Caco-2 (cell line): ENCODE data around the gene KRT71. TPM values are rescaled to one million over a fixed set of nuclear protein-coding genes. Genes with fewer than 3 reads are reported as not detected.
"Not testable (repeated sequence)": the region's sequence is repeated elsewhere in the genome, so short reads cannot be mapped to it uniquely, and the experiment has no call there.

Experiments used
- BruUV-seq: library from RNA; stranded (reverse); fragments of 400-500 nt; replicated peaks from 2 replicates; lab custom pipeline; 2021; lab: Mats Ljungman, UMichigan
- CTCF ChIA-PET: fragments of 300-600 bp; sonication (Branson Sonifier 250); formaldehyde crosslinking; loops from one replicate; lab custom pipeline; 2022; ENCODE audit warnings: antibody characterized with exemption; lab: Charles Lee
- POLR2A ChIA-PET: fragments of 300-600 bp; sonication (Branson Sonifier 250); formaldehyde crosslinking; loops from one replicate; lab custom pipeline; 2022; ENCODE audit warnings: antibody characterized with exemption; lab: Charles Lee
- DNase-seq, 2 experiments: peaks; one replicate each; pipeline versions ENCODE4 v3.0.0 to v3.0.0-alpha.2; 2020 to 2022
- H3K27me3 ChIP-seq: replicated peaks from 2 replicates; pipeline ENCODE4 v1.6.0; 2011; ENCODE audit warnings: low read length; ENCODE audit not compliant: control insufficient read depth, insufficient read depth
- H3K36me3 ChIP-seq: 2 replicates; pipeline ENCODE4 v1.5.1; 2011; ENCODE audit warnings: low read length; ENCODE audit not compliant: control insufficient read depth, insufficient read depth
- H3K4me1 ChIP-seq: fragments of 250-450 bp; sonication (Bioruptor Pico); 2 replicates; pipeline ENCODE4 v1.5.1; 2020; ENCODE audit warnings: mild to moderate bottlenecking
- H3K4me3 ChIP-seq: 2 replicates; pipeline ENCODE4 v1.5.1; 2011; ENCODE audit warnings: low read depth, mild to moderate bottlenecking, control low read depth, low read length
- H3K9me3 ChIP-seq: fragments of 250-450 bp; sonication (Bioruptor Pico); 2 replicates; pipeline ENCODE4 v1.5.1; 2020; ENCODE audit warnings: mild to moderate bottlenecking, moderate library complexity
- H3K27ac Mint-ChIP-seq: one replicate; pipeline ENCODE4 v1.8.0; 2022; ENCODE audit warnings: mixed read lengths; ENCODE audit not compliant: unreplicated experiment
- H3K27me3 Mint-ChIP-seq: one replicate; pipeline ENCODE4 v1.8.0; 2022; ENCODE audit warnings: mixed read lengths; ENCODE audit not compliant: insufficient read depth, unreplicated experiment
- H3K36me3 Mint-ChIP-seq: one replicate; pipeline ENCODE4 v1.8.0; 2022; ENCODE audit warnings: mild to moderate bottlenecking, mixed read lengths; ENCODE audit not compliant: insufficient read depth, unreplicated experiment
- H3K4me1 Mint-ChIP-seq: one replicate; pipeline ENCODE4 v1.8.0; 2022; ENCODE audit warnings: low read depth, mixed read lengths; ENCODE audit not compliant: unreplicated experiment
- H3K4me3 Mint-ChIP-seq: one replicate; pipeline ENCODE4 v1.8.0; 2022; ENCODE audit warnings: mild to moderate bottlenecking, moderate library complexity, mixed read lengths; ENCODE audit not compliant: unreplicated experiment
- H3K9me3 Mint-ChIP-seq: one replicate; pipeline ENCODE4 v1.8.0; 2022; ENCODE audit warnings: mixed read lengths; ENCODE audit not compliant: unreplicated experiment
- intact Hi-C: fragments of 100-400 bp; cut with micrococcal nuclease; formaldehyde crosslinking; loops from one replicate; pipeline ENCODE4 v1.10.0; 2022; ENCODE audit not compliant: unreplicated experiment
- total RNA-seq: library from RNA; stranded (reverse); gene quantifications from 2 replicates; pipeline ENCODE4 v1.2.3, GENCODE V29; 2022
- TF ChIP-seq, protein P1 (sequence below), 2 experiments: fragments of 200-600 bp in 1 of 2; IDR thresholded peaks; 1 replicate in 1 of 2; 2 replicates in 1 of 2; pipeline versions ENCODE4 v1.5.1 to v1.8.0; 2011 to 2022; ENCODE audit warnings: antibody characterized with exemption in 1 of 2, control low read depth in 1 of 2, inconsistent platforms in 1 of 2, low read depth in 1 of 2, low read length in 1 of 2, mild to moderate bottlenecking in 1 of 2, moderate library complexity in 1 of 2; ENCODE audit not compliant: insufficient read depth in 1 of 2, severe bottlenecking in 1 of 2, unreplicated experiment in 1 of 2

The KRT71 gene
- total RNA-seq, 1 experiment from 2014 or later = 1.2 TPM

GRCh38 chr12:52502877-52503276 lies 50.1 kb downstream of the KRT71 start:
- H3K27me3 Mint-ChIP-seq = peaks cover 10% of the 10 kb centered on the region
- no peak overlapping the region for H3K27ac Mint-ChIP-seq
- CTCF ChIA-PET = no interaction called here
- no TSS peak for BruUV-seq
- no peaks in the 10 kb centered on the region for H3K27me3 ChIP-seq
- H3K9me3 ChIP-seq = no peaks in the 10 kb centered on the region
- no peaks in the 10 kb centered on the region for H3K36me3 ChIP-seq
- intact Hi-C loops = no loop called here
- no peaks in the 10 kb centered on the region for H3K4me1 ChIP-seq
- DNase-seq = no peak
- H3K4me1 Mint-ChIP-seq = no peaks in the 10 kb centered on the region
- H3K9me3 Mint-ChIP-seq = peaks cover 6% of the 10 kb centered on the region
- POLR2A ChIA-PET = no interaction called here
- no peak overlapping the region for H3K4me3 ChIP-seq
- TF ChIP-seq, protein P1, sequence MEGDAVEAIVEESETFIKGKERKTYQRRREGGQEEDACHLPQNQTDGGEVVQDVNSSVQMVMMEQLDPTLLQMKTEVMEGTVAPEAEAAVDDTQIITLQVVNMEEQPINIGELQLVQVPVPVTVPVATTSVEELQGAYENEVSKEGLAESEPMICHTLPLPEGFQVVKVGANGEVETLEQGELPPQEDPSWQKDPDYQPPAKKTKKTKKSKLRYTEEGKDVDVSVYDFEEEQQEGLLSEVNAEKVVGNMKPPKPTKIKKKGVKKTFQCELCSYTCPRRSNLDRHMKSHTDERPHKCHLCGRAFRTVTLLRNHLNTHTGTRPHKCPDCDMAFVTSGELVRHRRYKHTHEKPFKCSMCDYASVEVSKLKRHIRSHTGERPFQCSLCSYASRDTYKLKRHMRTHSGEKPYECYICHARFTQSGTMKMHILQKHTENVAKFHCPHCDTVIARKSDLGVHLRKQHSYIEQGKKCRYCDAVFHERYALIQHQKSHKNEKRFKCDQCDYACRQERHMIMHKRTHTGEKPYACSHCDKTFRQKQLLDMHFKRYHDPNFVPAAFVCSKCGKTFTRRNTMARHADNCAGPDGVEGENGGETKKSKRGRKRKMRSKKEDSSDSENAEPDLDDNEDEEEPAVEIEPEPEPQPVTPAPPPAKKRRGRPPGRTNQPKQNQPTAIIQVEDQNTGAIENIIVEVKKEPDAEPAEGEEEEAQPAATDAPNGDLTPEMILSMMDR (IDR thresholded peaks at IDR 0.05; ENCODE audit: insufficient read depth in 1 of 2, low read depth in 1 of 2, low read length in 1 of 2, severe bottlenecking in 1 of 2, unreplicated experiment in 1 of 2) = no peak
- no peak overlapping the region for H3K4me3 Mint-ChIP-seq
- H3K36me3 Mint-ChIP-seq = no peaks in the 10 kb centered on the region

GRCh38 chr12:52501490-52501889 lies 51.5 kb downstream of the KRT71 start:
- ChIA-PET POLR2A (no interaction called here), CTCF (no interaction called here)
- Mint-ChIP-seq H3K27me3 (peaks cover 7% of the 10 kb centered on the region), H3K36me3 (no peaks in the 10 kb centered on the region), H3K9me3 (peaks cover 6% of the 10 kb centered on the region), H3K4me1 (peaks cover 2% of the 10 kb centered on the region), H3K4me3 (no peak overlapping the region), H3K27ac (no peak overlapping the region)
- DNase-seq = no peak
- Histone ChIP-seq H3K4me1 (peaks cover 9% of the 10 kb centered on the region), H3K36me3 (no peaks in the 10 kb centered on the region), H3K9me3 (no peaks in the 10 kb centered on the region), H3K27me3 (no peaks in the 10 kb centered on the region), H3K4me3 (no peak overlapping the region)
- TF ChIP-seq, protein P1 (IDR thresholded peaks at IDR 0.05; ENCODE audit: insufficient read depth in 1 of 2, low read depth in 1 of 2, low read length in 1 of 2, severe bottlenecking in 1 of 2, unreplicated experiment in 1 of 2) = no peak
- BruUV-seq = no TSS peak
- intact Hi-C loops = no loop called here

DNA sequence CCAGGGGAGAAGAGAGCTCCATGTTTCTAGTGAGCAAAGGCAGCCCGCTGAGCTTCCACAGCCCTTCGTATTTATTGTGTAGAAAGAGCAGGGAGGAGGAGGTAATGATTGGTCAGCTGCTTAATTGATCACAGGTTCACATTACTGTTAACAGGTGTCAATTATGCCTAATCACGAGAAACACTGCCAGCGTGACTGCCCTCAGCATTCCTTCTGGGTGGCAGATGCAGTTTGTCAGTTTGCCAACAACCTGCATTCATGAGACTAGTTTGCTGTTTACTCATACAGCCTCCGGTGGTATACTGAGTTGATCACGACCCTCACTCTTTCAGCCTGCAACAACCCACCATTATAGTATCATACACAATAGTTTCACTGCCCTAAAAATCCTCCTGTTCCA lies 52.4 kb downstream of the KRT71 start:
- intact Hi-C loops, H3K9me3 ChIP-seq, H3K36me3 ChIP-seq, H3K4me3 ChIP-seq, H3K27ac Mint-ChIP-seq, H3K9me3 Mint-ChIP-seq, H3K4me1 Mint-ChIP-seq, H3K27me3 Mint-ChIP-seq, CTCF ChIA-PET, DNase-seq, BruUV-seq, H3K4me3 Mint-ChIP-seq, H3K27me3 ChIP-seq, H3K36me3 Mint-ChIP-seq: not testable (repeated sequence)
- POLR2A ChIA-PET = interaction anchor here (0.5 kb wide), 1 partner anchor 18 kb away, joined by 3 read pairs; no protein-coding TSS in a partner anchor
- H3K4me1 ChIP-seq = peaks cover 13% of the 10 kb centered on the region
